SU-DHL-6 (cell line): ENCODE measurements around the gene BIK.

Source experiments
- EZH2phosphoT487 ChIP-seq: fragments of 200-600 bp; sonication (generic), shearing (Covaris generic); conservative IDR thresholded peaks from 2 replicates; pipeline ENCODE4 v1.6.1; 2018; ENCODE audit warnings: mild to moderate bottlenecking, antibody characterized with exemption, low read length, moderate library complexity, mixed read lengths
- TF ChIP-seq, protein P1 (sequence below): fragments of 200-600 bp; sonication (generic); IDR thresholded peaks from one replicate; pipeline ENCODE4 v1.5.1; 2017; ENCODE audit warnings: antibody characterized with exemption, mild to moderate bottlenecking, low read length, moderate library complexity; ENCODE audit not compliant: insufficient read depth, poor library complexity, severe bottlenecking

- TF ChIP-seq, protein P1, sequence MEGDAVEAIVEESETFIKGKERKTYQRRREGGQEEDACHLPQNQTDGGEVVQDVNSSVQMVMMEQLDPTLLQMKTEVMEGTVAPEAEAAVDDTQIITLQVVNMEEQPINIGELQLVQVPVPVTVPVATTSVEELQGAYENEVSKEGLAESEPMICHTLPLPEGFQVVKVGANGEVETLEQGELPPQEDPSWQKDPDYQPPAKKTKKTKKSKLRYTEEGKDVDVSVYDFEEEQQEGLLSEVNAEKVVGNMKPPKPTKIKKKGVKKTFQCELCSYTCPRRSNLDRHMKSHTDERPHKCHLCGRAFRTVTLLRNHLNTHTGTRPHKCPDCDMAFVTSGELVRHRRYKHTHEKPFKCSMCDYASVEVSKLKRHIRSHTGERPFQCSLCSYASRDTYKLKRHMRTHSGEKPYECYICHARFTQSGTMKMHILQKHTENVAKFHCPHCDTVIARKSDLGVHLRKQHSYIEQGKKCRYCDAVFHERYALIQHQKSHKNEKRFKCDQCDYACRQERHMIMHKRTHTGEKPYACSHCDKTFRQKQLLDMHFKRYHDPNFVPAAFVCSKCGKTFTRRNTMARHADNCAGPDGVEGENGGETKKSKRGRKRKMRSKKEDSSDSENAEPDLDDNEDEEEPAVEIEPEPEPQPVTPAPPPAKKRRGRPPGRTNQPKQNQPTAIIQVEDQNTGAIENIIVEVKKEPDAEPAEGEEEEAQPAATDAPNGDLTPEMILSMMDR = no peak
- no peak for TF ChIP-seq EZH2phosphoT487
These were observed 43.3 kb downstream of the BIK start for GRCh38 chr22:43153899-43154298.
